ENCODE results near the gene SDE2. TPM values are rescaled to one million over a fixed set of nuclear protein-coding genes. Genes with fewer than 3 reads are reported as not detected.
"Not testable (repeated sequence)": the region's sequence is repeated elsewhere in the genome, so short reads cannot be mapped to it uniquely, and the experiment has no call there.

SDE2 gene
- total and polyA plus RNA-seq, 8 donors, result 15.8 to 22.6 (median 21.0) TPM

GRCh38 chr1:226003502-226004170 is 4.5 kb upstream of the SDE2 start:
- peak overlapping the region; percentile 87 to 100 for H3K27ac ChIP-seq

GRCh38 chr1:226002667-226003501 is 3.7 kb upstream of the SDE2 start:
- Histone ChIP-seq H3K36me3 (no peaks in the 10 kb centered on the region), H3K27ac (peak overlapping the region; percentile 87 to 100), H3K9me3 (no peaks in the 10 kb centered on the region), H3K27me3 (no peaks in the 10 kb centered on the region), H3K4me1 (peaks cover 4 to 51% of the 10 kb centered on the region in 2 donors), H3K4me3 (peak overlapping the region; percentile 2 to 11)
- ATAC-seq (peak; percentile 3), DNase-seq (peak in 2 of 4 donors; percentile 24 to 77)
- intact Hi-C loops (cut with DNase I), result no loop called here
- TF ChIP-seq, protein P1, sequence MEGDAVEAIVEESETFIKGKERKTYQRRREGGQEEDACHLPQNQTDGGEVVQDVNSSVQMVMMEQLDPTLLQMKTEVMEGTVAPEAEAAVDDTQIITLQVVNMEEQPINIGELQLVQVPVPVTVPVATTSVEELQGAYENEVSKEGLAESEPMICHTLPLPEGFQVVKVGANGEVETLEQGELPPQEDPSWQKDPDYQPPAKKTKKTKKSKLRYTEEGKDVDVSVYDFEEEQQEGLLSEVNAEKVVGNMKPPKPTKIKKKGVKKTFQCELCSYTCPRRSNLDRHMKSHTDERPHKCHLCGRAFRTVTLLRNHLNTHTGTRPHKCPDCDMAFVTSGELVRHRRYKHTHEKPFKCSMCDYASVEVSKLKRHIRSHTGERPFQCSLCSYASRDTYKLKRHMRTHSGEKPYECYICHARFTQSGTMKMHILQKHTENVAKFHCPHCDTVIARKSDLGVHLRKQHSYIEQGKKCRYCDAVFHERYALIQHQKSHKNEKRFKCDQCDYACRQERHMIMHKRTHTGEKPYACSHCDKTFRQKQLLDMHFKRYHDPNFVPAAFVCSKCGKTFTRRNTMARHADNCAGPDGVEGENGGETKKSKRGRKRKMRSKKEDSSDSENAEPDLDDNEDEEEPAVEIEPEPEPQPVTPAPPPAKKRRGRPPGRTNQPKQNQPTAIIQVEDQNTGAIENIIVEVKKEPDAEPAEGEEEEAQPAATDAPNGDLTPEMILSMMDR (IDR thresholded peaks at IDR 0.05), result no peak

More at GRCh38 chr1:226003502-226004170, 4.5 kb upstream of the SDE2 start:
- no peak overlapping the region for H3K4me3 ChIP-seq
- peaks cover 0 to 44% of the 10 kb centered on the region in 2 donors for H3K4me1 ChIP-seq
- no peaks in the 10 kb centered on the region for H3K9me3 ChIP-seq
- DNase-seq, result no peak
- no peak for ATAC-seq
- intact Hi-C loops (cut with DNase I), result no loop called here
- no peaks in the 10 kb centered on the region for H3K36me3 ChIP-seq
- no peaks in the 10 kb centered on the region for H3K27me3 ChIP-seq
- TF ChIP-seq, protein P1 (IDR thresholded peaks at IDR 0.05), result no peak

DNA sequence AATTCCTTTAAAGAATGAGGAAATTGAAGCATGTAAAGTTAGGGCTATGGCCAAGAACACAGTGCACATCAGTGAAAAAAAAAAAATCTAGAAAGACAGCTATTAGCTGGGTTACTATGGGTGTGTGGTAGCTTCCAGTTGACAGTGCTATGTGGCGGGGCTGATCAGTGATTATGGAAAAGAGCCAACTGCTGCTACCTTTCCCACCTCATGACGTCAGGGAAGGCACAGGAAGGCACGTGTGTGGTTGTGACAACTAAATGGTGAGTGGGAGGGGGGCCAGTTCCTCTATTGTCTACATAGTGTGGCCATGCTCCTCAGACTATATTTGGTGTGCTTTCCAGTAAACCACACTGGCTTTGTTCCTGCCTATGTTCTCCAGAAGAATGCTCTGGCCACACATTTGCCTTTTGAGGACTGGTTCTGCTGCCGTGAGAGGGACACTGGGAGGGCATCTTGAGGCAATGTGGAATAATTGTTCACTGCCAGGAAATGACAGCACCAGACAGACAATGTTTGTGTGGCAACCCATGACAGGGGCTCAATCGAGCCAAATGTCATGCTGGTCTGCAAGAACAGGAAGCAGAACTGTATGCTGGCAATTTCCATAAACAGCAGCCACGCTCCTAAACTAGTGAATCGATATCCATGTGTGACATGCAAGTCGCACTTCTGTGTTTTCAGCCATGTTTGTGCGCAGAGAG is 3.0 kb upstream of the SDE2 start:
- peak overlapping the region; percentile 2 to 11 for H3K4me3 ChIP-seq
- intact Hi-C loops (cut with DNase I), result no loop called here
- H3K27ac ChIP-seq, result peak overlapping the region; percentile 87 to 100
- TF ChIP-seq, protein P1 (IDR thresholded peaks at IDR 0.05), result no peak
- no peaks in the 10 kb centered on the region for H3K9me3 ChIP-seq
- peak in 3 of 4 donors; percentile 28 to 83 (median 60) for DNase-seq
- ATAC-seq, result peak; percentile 16
- peaks cover 12 to 59% of the 10 kb centered on the region in 2 donors for H3K4me1 ChIP-seq
- no peaks in the 10 kb centered on the region for H3K36me3 ChIP-seq
- no peaks in the 10 kb centered on the region for H3K27me3 ChIP-seq

DNA sequence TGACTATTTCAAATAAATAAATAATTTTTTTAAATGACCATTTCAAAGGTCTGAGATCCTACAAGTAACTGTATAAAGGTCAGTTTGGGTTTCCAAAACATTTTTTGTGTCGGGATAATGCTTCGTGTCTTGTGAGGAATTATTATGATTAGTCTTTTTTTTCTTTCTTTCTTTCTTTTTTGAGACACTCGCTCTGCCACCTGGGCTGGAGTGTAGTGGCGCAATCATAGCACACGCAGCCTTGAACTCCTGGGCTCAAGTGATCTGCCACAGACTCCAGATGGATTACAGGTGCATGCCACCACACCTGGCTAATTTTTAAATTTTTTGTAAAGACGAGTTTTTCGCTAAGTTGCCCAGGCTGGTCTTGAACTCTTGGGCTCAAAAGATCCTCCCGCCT is 1.9 kb upstream of the SDE2 start:
- Histone ChIP-seq H3K4me1 (peaks cover 13 to 69% of the 10 kb centered on the region in 2 donors), H3K27me3 (no peaks in the 10 kb centered on the region), H3K4me3 (no peak overlapping the region), H3K9me3 (no peaks in the 10 kb centered on the region), H3K27ac (peak overlapping the region; percentile 87 to 100), H3K36me3 (no peaks in the 10 kb centered on the region)
- ATAC-seq (no peak), DNase-seq (no peak)
- TF ChIP-seq, protein P1 (IDR thresholded peaks at IDR 0.05), result no peak
- intact Hi-C loops (cut with DNase I), result no loop called here

DNA sequence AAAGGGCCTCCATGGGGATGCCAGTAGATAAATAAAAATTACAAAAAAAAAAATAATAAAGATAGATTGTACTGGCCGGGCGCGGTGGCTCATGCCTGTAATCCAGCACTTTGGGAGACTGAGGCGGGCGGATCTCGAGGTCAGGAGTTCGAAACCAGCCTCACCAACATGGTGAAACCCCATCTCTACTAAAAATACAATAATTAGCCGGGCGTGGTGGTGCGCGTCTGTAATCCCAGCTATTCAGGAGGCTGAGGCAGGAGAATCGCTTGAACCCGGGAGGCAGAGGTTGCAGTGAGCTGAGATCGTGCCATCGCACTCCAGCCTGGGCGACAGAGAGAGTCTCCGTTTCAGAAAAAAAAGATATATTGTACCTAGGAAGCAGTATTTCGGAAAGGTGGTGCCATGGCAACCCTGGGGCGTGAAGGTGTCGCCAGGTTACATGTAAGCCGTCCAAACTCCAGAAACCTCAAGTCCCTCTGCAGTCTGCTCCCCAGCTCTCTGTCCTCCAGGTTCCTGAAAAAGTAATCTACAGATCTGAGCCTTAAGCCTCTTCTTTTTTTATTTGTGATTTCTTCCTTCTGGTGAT is 1.4 kb upstream of the SDE2 start:
- Histone ChIP-seq H3K4me3 (peak overlapping the region in 1 of 2 donors; percentile 79), H3K27ac (peak overlapping the region; percentile 97 to 100), H3K4me1 (peaks cover 13 to 74% of the 10 kb centered on the region in 2 donors)
- DNase-seq; intact Hi-C loops (cut with DNase I); H3K9me3 ChIP-seq; H3K27me3 ChIP-seq; ATAC-seq; H3K36me3 ChIP-seq: not testable (repeated sequence)

Measured in left lung (tissue), 10 donors.